H1 (cell line): ENCODE results near the gene CAPN8. TPM values are rescaled to one million over a fixed set of nuclear protein-coding genes. Genes with fewer than 3 reads are reported as not detected.

Source experiments
- CREB1 ChIP-seq: IDR thresholded peaks from 2 replicates; pipeline ENCODE4 v1.6.1; 2012; ENCODE audit warnings: inconsistent platforms
- EGR1 ChIP-seq: IDR thresholded peaks from 2 replicates; pipeline ENCODE4 v1.6.1; 2011; ENCODE audit warnings: low read depth, low read length, borderline replicate concordance
- FOSL1 ChIP-seq: IDR thresholded peaks from 2 replicates; pipeline ENCODE4 v1.6.1; 2011; ENCODE audit warnings: mild to moderate bottlenecking, low read depth, low read length, moderate library complexity; ENCODE audit not compliant: insufficient read depth
- HDAC2 ChIP-seq, 2 experiments: fragments of 300-600 bp in 1 of 2; sonication (generic) in 1 of 2; IDR thresholded peaks; 2 replicates each; pipeline ENCODE4 v1.6.1; 2011 to 2012; ENCODE audit warnings: low read depth in 2 of 2, low read length in 2 of 2, mild to moderate bottlenecking in 2 of 2, moderate library complexity in 2 of 2, borderline replicate concordance in 1 of 2, inconsistent platforms in 1 of 2
- KDM5A ChIP-seq: fragments of 200-600 bp; IDR thresholded peaks from 2 replicates; pipeline ENCODE4 v1.7.1; 2012; ENCODE audit warnings: mild to moderate bottlenecking, low read length, inconsistent platforms, mixed read lengths
- SRF ChIP-seq: IDR thresholded peaks from 2 replicates; pipeline ENCODE4 v1.6.1; 2011; ENCODE audit warnings: mild to moderate bottlenecking, low read depth, low read length, moderate library complexity
- TBP ChIP-seq: IDR thresholded peaks from 2 replicates; pipeline ENCODE4 v1.6.1; 2011; ENCODE audit warnings: low read depth, low read length, improper control_type of control experiment
- TCF12 ChIP-seq: IDR thresholded peaks from 2 replicates; pipeline ENCODE4 v1.6.1; 2011; ENCODE audit warnings: low read depth, mild to moderate bottlenecking, low read length
- ZNF274 ChIP-seq: IDR thresholded peaks from 2 replicates; pipeline ENCODE4 v1.7.0; 2012; ENCODE audit warnings: low read length, borderline replicate concordance; ENCODE audit errors: extremely low read depth
- polyA plus RNA-seq, 7 experiments: library from polyadenylated mRNA; depleted of rRNA in 3 of 7; stranded (reverse) in 5 of 7; unstranded in 2 of 7; fragments of >200 nt in 5 of 7; fragments of 200-250 nt in 2 of 7; gene quantifications; 1 replicate in 5 of 7; 2 replicates in 1 of 7; 4 replicates in 1 of 7; pipeline versions ENCODE4 v1.2.1 to v1.2.3, GENCODE V29; 2011 to 2013; ENCODE audit warnings: missing spikeins in 2 of 7, mixed read lengths in 2 of 7
- total RNA-seq: library from RNA; stranded (reverse); fragmentation: NEBNext Ultra II Directional; extraction: Animal tissue kit (Norgen Biotek cat#: 25700); gene quantifications from 2 replicates; pipeline ENCODE4 v1.2.1, GENCODE V29; 2021
- TF ChIP-seq, protein P1 (sequence below): fragments of 300-600 bp; sonication (generic); IDR thresholded peaks from 2 replicates; pipeline ENCODE4 v1.7.1; 2012; ENCODE audit warnings: low read length, moderate library complexity, mild to moderate bottlenecking, inconsistent platforms; ENCODE audit not compliant: insufficient replicate concordance
- TF ChIP-seq, protein P2 (sequence below): IDR thresholded peaks from 2 replicates; pipeline ENCODE4 v1.6.1; 2011; ENCODE audit warnings: low read length, improper control_type of control experiment

The CAPN8 gene
- total and polyA plus RNA-seq, 2 of the 8 experiments (the other 6 are each of a cell fraction or from before 2014, with no cell fraction given) = 0.20 to 0.26 TPM

- TF ChIP-seq, protein P1, sequence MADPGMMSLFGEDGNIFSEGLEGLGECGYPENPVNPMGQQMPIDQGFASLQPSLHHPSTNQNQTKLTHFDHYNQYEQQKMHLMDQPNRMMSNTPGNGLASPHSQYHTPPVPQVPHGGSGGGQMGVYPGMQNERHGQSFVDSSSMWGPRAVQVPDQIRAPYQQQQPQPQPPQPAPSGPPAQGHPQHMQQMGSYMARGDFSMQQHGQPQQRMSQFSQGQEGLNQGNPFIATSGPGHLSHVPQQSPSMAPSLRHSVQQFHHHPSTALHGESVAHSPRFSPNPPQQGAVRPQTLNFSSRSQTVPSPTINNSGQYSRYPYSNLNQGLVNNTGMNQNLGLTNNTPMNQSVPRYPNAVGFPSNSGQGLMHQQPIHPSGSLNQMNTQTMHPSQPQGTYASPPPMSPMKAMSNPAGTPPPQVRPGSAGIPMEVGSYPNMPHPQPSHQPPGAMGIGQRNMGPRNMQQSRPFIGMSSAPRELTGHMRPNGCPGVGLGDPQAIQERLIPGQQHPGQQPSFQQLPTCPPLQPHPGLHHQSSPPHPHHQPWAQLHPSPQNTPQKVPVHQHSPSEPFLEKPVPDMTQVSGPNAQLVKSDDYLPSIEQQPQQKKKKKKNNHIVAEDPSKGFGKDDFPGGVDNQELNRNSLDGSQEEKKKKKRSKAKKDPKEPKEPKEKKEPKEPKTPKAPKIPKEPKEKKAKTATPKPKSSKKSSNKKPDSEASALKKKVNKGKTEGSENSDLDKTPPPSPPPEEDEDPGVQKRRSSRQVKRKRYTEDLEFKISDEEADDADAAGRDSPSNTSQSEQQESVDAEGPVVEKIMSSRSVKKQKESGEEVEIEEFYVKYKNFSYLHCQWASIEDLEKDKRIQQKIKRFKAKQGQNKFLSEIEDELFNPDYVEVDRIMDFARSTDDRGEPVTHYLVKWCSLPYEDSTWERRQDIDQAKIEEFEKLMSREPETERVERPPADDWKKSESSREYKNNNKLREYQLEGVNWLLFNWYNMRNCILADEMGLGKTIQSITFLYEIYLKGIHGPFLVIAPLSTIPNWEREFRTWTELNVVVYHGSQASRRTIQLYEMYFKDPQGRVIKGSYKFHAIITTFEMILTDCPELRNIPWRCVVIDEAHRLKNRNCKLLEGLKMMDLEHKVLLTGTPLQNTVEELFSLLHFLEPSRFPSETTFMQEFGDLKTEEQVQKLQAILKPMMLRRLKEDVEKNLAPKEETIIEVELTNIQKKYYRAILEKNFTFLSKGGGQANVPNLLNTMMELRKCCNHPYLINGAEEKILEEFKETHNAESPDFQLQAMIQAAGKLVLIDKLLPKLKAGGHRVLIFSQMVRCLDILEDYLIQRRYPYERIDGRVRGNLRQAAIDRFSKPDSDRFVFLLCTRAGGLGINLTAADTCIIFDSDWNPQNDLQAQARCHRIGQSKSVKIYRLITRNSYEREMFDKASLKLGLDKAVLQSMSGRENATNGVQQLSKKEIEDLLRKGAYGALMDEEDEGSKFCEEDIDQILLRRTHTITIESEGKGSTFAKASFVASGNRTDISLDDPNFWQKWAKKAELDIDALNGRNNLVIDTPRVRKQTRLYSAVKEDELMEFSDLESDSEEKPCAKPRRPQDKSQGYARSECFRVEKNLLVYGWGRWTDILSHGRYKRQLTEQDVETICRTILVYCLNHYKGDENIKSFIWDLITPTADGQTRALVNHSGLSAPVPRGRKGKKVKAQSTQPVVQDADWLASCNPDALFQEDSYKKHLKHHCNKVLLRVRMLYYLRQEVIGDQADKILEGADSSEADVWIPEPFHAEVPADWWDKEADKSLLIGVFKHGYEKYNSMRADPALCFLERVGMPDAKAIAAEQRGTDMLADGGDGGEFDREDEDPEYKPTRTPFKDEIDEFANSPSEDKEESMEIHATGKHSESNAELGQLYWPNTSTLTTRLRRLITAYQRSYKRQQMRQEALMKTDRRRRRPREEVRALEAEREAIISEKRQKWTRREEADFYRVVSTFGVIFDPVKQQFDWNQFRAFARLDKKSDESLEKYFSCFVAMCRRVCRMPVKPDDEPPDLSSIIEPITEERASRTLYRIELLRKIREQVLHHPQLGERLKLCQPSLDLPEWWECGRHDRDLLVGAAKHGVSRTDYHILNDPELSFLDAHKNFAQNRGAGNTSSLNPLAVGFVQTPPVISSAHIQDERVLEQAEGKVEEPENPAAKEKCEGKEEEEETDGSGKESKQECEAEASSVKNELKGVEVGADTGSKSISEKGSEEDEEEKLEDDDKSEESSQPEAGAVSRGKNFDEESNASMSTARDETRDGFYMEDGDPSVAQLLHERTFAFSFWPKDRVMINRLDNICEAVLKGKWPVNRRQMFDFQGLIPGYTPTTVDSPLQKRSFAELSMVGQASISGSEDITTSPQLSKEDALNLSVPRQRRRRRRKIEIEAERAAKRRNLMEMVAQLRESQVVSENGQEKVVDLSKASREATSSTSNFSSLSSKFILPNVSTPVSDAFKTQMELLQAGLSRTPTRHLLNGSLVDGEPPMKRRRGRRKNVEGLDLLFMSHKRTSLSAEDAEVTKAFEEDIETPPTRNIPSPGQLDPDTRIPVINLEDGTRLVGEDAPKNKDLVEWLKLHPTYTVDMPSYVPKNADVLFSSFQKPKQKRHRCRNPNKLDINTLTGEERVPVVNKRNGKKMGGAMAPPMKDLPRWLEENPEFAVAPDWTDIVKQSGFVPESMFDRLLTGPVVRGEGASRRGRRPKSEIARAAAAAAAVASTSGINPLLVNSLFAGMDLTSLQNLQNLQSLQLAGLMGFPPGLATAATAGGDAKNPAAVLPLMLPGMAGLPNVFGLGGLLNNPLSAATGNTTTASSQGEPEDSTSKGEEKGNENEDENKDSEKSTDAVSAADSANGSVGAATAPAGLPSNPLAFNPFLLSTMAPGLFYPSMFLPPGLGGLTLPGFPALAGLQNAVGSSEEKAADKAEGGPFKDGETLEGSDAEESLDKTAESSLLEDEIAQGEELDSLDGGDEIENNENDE = no peak
- TF ChIP-seq TCF12 (no peak), FOSL1 (no peak), EGR1 (no peak), CREB1 (no peak), KDM5A (no peak), SRF (no peak), ZNF274 (no peak), HDAC2 (IDR thresholded peaks at IDR 0.05; ENCODE audit: borderline replicate concordance in 1 of 2, low read depth in 2 of 2, low read length in 2 of 2) (no peak), TBP (no peak)
- TF ChIP-seq, protein P2, sequence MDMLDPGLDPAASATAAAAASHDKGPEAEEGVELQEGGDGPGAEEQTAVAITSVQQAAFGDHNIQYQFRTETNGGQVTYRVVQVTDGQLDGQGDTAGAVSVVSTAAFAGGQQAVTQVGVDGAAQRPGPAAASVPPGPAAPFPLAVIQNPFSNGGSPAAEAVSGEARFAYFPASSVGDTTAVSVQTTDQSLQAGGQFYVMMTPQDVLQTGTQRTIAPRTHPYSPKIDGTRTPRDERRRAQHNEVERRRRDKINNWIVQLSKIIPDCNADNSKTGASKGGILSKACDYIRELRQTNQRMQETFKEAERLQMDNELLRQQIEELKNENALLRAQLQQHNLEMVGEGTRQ = no peak
Observed at GRCh38 chr1:223641523-223642039, 23.9 kb downstream of the CAPN8 start (continued).
